Measurements from ENCODE around the gene KLF15.

The KLF15 gene

GRCh38 chr3:126320517-126321293 lies 36.5 kb downstream of the KLF15 start:
- no peak for DNase-seq (ENCODE audit: low read depth)

GRCh38 chr3:126319701-126320295 lies 37.4 kb downstream of the KLF15 start:
- DNase-seq (ENCODE audit: low read depth), result no peak

DNA sequence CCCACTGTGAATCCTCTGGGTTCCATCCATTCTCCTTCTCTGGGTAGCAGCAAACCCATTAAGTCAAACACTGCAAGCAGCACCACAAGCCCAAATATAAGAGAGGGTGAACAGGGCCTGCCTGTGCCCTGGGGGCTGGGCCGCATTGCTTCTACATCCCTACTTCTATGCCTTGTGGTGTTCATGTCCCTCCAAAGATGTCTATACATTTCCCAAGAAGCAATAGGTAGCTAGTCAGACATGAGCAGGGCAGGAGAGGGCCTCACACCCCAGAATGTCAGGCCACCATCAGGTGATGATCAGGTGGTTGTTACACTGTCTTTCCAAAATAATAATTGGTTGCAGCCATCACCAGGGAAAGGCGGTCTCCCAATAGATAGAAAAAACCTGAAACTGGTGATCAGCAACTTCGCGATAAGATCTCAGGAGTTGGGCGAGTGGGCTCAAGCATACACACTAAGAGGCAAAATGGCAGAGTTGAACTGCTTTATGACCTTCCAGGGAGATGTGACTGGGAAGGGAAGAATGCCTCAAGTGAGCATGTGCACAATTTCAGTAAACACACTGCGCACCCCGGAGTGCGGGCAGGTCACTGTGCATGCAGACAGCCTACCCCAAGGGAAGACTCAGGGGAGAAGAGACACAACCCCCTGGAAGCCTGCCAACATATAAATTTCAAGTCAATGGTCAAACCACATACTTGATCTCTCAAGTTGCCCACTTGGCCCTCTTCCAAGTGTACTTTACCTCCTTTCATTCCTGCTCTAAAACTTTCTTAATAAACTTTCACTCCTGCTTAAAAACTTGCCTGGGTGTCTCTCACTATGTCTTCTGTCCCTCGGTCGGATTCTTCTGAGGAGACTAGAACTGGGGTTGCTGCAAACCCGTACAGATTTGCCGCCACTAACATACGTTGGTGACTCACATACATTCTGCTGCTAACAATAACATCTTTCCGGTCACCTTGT lies 39.9 kb downstream of the KLF15 start:
- DNase-seq (ENCODE audit: low read depth), result no peak

DNA sequence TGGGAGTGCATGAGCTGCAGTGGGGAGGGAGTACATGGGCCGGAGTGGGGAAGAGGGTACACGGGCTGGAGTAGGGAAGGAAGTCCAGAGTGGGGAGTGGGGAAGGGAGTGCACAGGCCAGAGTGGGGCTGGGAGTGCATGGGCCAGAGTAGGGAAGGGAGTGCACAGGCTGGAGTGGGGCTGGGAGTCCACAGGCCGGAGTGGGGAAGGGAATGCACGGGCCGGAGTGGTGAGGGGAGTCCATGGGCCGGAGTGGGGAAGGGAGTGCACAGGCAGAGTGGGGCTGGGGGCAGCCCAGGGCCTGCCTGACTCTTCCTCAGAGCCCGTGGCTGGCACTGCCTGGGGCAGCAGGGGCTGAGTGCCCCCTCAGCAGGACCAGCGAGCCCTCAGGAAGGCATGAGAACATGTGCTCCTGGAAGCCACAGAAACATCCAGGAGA lies 40.7 kb downstream of the KLF15 start:
- DNase-seq (ENCODE audit: low read depth), result no peak

DNA sequence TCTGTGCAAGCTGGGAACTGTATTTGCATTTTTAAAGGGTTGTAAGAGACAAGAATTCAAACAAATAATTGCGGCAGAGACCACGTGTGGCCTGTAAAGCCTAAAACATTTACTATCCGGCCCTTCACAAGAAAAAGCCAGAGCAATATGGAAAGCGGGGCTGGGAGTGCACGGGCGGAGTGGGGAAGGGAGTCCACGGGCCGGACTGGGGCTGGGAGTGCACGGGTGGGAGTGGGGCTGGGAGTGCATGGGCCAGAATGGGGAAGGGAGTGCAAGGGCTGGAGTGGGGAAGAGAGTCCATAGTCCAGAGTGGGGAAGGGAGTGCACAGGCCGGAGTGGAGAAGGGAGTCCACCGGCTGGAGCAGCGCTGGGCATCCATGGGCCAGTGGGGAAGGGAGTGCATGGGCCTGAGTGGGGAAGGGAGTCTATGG lies 41.2 kb downstream of the KLF15 start:
- DNase-seq (ENCODE audit: low read depth), result no peak

- DNase-seq (ENCODE audit: low read depth), result no peak
These were observed 42.2 kb downstream of the KLF15 start for GRCh38 chr3:126314790-126315658.

GRCh38 chr3:126314305-126314789 lies 42.9 kb downstream of the KLF15 start:
- DNase-seq (ENCODE audit: low read depth), result no peak

GRCh38 chr3:126313580-126314304 lies 43.5 kb downstream of the KLF15 start:
- no peak for DNase-seq (ENCODE audit: low read depth)

DNA sequence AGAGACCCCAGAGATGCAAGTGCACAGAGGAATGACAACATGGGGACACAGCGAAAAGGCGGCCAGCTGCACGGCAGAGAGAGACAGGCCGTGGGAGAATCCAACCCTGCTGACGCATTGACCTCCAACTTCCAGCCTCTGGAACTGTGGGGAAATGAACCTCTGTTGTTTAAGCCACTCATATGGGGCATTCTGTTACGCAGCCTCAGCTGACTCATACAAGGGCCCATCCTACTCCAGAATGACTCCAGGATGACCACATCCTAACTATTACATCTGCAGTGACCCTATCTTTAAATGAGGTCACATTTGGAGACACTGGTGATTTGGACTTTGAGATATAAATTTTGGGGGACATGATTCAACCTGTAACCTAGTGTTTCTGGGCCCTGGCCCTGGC lies 44.0 kb downstream of the KLF15 start:
- peak; percentile 65 for DNase-seq (ENCODE audit: low read depth)

DNA sequence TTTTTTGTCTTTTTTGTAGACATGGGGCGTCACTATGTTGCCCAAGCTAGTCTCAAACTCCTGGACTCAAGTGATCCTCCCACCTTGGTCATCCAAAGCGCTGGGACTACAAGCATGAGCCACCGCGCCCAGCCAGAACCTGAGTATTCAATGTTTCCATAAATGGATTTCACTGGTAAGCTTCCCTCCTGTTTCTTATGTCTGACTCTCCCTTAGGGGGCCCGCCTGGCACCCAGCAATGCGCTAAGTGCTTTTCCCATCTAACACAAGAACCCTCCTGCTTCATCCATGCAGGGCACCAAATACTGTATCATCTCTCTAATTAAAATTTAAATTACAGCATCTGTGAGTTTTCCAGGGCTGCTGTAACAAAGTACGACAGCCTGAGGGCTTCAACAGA lies 44.9 kb downstream of the KLF15 start:
- DNase-seq (ENCODE audit: low read depth), result no peak

- DNase-seq (ENCODE audit: low read depth), result no peak
These were observed 45.8 kb downstream of the KLF15 start for GRCh38 chr3:126311338-126311978.

GRCh38 chr3:126310816-126311215 lies 46.4 kb downstream of the KLF15 start:
- no peak for DNase-seq (ENCODE audit: low read depth)

GRCh38 chr3:126309861-126310655 lies 47.1 kb downstream of the KLF15 start:
- no peak for DNase-seq (ENCODE audit: low read depth)

- DNase-seq (ENCODE audit: low read depth), result no peak
These were observed 48.0 kb downstream of the KLF15 start for GRCh38 chr3:126309165-126309564.

GRCh38 chr3:126308394-126309125 lies 48.6 kb downstream of the KLF15 start:
- DNase-seq (ENCODE audit: low read depth), result no peak

- no peak for DNase-seq (ENCODE audit: low read depth)
These were observed 49.4 kb downstream of the KLF15 start for GRCh38 chr3:126307591-126308393.

GRCh38 chr3:126306888-126307482 lies 50.2 kb downstream of the KLF15 start:
- no peak for DNase-seq (ENCODE audit: low read depth)
